ENCODE data around the gene UFD1.
A peak's percentile ranks its signal among the peaks of the same experiment; 100 is the strongest.

Gene UFD1

GRCh38 chr22:19525666-19526065, 46.7 kb upstream of the UFD1 start:
- H3K27ac ChIP-seq: no peak overlapping the region
- in situ Hi-C loops (cut with HindIII; ENCODE audit: low pct_ligation_motif_present, low sequenced_read_pairs): no loop called here
- no peak for TF ChIP-seq CTCF (IDR thresholded peaks at IDR 0.05; ENCODE audit: low read depth, low read length, missing control alignments)
- no peak overlapping the region for H3K4me3 ChIP-seq (ENCODE audit: low read depth, low read length)
- peaks cover 8% of the 10 kb centered on the region for H3K27me3 ChIP-seq (replicated peaks)
- no peak for DNase-seq
- no peaks in the 10 kb centered on the region for H3K36me3 ChIP-seq (replicated peaks)

- DNase-seq: no peak
- in situ Hi-C loops (cut with HindIII; ENCODE audit: low pct_ligation_motif_present, low sequenced_read_pairs): no loop called here
- Histone ChIP-seq H3K36me3 (replicated peaks) (no peaks in the 10 kb centered on the region), H3K4me3 (ENCODE audit: low read depth, low read length) (no peak overlapping the region), H3K27ac (no peak overlapping the region), H3K27me3 (replicated peaks) (peaks cover 8% of the 10 kb centered on the region)
- no peak for TF ChIP-seq CTCF (IDR thresholded peaks at IDR 0.05; ENCODE audit: low read depth, low read length, missing control alignments)
Observed at GRCh38 chr22:19525116-19525660, 46.2 kb upstream of the UFD1 start.

- in situ Hi-C loops (cut with HindIII; ENCODE audit: low pct_ligation_motif_present, low sequenced_read_pairs): no loop called here
- Histone ChIP-seq H3K4me3 (ENCODE audit: low read depth, low read length) (peak within 1 kb of the TSS; percentile 43), H3K27me3 (replicated peaks) (peaks cover 8% of the 10 kb centered on the region), H3K27ac (no peak within 1 kb of the TSS), H3K36me3 (replicated peaks) (no peaks in the 10 kb centered on the region)
- no peak for DNase-seq
- no peak for TF ChIP-seq CTCF (IDR thresholded peaks at IDR 0.05; ENCODE audit: low read depth, low read length, missing control alignments)
Observed at GRCh38 chr22:19524170-19525115, 45.5 kb upstream of the UFD1 start, which contains the start of gene CLDN5. CLDN5 (minus strand) TSS chr22:19524410; CDS start chr22:19524255, 155 bp downstream.

- Histone ChIP-seq H3K27ac (no peak overlapping the region), H3K36me3 (replicated peaks) (no peaks in the 10 kb centered on the region), H3K27me3 (replicated peaks) (peaks cover 8% of the 10 kb centered on the region), H3K4me3 (ENCODE audit: low read depth, low read length) (peak overlapping the region; percentile 43)
- no peak for TF ChIP-seq CTCF (IDR thresholded peaks at IDR 0.05; ENCODE audit: low read depth, low read length, missing control alignments)
- no peak for DNase-seq
- in situ Hi-C loops (cut with HindIII; ENCODE audit: low pct_ligation_motif_present, low sequenced_read_pairs): no loop called here
Observed at GRCh38 chr22:19523240-19524169, 44.5 kb upstream of the UFD1 start.

- Histone ChIP-seq H3K4me3 (ENCODE audit: low read depth, low read length) (peak overlapping the region; percentile 43), H3K27ac (no peak overlapping the region), H3K27me3 (replicated peaks) (peaks cover 8% of the 10 kb centered on the region), H3K36me3 (replicated peaks) (no peaks in the 10 kb centered on the region)
- TF ChIP-seq CTCF (IDR thresholded peaks at IDR 0.05; ENCODE audit: low read depth, low read length, missing control alignments): no peak
- in situ Hi-C loops (cut with HindIII; ENCODE audit: low pct_ligation_motif_present, low sequenced_read_pairs): no loop called here
- no peak for DNase-seq
Observed at GRCh38 chr22:19522881-19523239, 43.9 kb upstream of the UFD1 start.

All from brain microvascular endothelial cell (primary cell).